GM19193 (cell line): ENCODE data around the gene GID8.

Experiments used
- POLR2A ChIP-seq: IDR thresholded peaks from 4 replicates; pipeline ENCODE4 v1.6.1; 2011; ENCODE audit not compliant: insufficient read depth, insufficient read length; ENCODE audit errors: extremely low read depth

The GID8 gene

DNA sequence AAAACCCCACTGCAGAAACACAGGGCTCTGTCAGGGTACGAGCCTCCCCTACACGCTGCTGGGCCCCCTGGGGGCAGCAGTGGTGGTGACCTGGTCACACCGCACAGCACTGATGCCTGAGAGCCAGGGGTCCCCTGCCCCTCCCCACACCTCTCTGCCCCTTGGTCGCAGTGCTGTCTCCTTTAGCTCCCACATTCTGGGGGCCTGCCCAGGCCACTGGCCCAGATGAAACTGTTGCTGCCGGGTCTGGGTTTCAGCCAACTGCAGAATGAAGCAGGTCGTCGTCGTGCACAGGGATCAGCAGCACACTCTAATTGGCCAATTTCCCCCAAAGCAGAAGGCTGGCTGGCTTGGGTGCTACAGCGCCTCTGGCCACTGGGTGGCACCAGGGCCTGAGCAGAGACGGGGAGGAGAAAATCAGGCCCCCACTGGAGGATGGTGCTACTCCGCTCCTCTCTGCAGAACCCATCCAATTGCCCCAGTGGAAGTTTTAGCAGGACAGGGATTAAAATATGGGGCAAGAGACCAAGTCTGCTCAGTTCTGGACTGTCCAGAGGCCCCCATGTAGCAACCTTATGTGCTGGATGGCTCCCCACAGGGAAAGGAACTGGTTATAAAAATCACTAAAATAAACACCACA lies 37.8 kb upstream of the GID8 start:
- TF ChIP-seq POLR2A, result peak; percentile 13

- no peak for TF ChIP-seq POLR2A
Measured at GRCh38 chr20:62900692-62901584, 37.0 kb upstream of the GID8 start.

GRCh38 chr20:62901891-62902290 lies 36.1 kb upstream of the GID8 start:
- TF ChIP-seq POLR2A, result no peak

- no peak for TF ChIP-seq POLR2A
Measured at GRCh38 chr20:62902926-62903615, 34.9 kb upstream of the GID8 start.

- TF ChIP-seq POLR2A, result no peak
Measured at GRCh38 chr20:62905536-62906117, 32.3 kb upstream of the GID8 start.

- TF ChIP-seq POLR2A, result no peak
Measured at GRCh38 chr20:62906209-62906608, 31.7 kb upstream of the GID8 start.

DNA sequence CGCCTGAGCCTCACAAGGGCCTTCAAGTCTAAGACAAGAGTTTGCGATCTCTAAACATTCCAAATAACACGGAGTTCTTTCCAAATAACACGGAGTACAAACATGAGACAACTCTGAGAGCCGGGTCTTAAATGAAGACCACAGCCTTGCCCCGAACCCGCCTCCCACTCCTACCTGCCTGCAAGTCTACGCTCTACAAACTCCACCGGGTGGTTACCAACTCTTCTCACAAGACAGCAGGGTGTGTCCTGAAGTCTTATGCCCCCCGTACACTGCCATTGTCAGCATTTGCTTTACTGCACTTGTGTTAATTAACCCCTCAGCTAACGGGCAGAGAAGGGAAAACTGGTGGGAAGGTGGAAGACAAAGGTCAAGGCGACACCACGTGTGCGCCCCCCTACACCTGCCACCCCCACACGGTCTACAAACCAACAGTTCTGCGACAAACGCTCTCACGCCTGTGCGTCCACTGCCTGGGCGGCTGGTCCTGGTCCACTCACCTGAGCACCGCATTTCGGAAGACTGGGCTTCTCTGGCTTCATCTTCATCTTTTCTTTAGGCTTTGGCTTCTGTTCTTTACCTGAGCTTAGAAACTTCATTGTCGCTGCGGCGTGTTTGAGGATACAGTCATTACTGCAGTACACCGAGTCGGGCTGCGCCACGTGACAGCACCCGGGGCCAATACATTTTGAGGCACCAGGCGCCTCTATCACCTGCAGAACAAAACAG lies 31.1 kb upstream of the GID8 start:
- TF ChIP-seq POLR2A, result no peak

DNA sequence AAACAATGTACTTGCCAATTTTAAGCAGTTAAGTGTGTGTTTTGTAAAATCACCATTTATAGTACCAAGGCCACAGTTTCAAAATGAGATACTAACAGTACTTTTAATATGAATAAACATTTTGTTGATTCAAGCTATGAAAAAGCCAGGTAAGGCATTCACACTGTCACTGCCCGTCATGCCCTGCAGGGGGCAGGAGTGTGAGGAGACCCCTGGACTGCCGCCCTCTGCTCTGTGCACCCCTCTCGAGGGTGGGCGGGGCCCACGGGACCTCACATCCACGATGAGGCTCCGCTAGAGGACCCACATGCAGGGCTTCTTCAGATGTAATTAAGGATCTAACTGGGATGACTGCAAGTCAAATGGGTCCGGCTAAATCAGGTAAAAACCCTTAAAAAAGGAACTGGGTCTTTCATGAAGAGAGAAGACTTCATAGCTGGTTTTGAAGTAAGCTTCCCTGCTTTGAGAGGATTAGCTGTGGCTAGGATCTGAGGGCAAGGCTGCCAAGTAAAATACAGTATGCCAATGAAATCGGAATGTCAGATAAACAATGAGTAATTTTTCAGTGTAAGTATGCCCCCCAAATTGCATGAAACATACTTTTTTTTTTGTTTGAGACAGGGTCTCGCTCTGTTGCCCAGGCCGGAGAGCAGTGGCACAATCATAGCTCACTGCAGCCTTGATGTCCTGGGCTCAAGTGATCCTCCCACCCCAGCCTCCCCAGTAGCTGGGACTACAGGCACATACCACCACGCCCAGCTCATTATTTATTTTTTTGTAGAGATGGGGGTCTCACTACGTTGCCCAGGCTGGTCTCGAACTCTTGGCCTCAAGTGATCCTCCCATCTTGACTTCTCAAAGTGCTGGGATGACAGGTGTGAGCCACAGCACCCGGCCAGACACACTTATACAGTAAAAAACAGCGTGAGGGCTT lies 30.3 kb upstream of the GID8 start:
- TF ChIP-seq POLR2A, result no peak

- TF ChIP-seq POLR2A, result no peak
Measured at GRCh38 chr20:62908971-62909791, 28.8 kb upstream of the GID8 start.

DNA sequence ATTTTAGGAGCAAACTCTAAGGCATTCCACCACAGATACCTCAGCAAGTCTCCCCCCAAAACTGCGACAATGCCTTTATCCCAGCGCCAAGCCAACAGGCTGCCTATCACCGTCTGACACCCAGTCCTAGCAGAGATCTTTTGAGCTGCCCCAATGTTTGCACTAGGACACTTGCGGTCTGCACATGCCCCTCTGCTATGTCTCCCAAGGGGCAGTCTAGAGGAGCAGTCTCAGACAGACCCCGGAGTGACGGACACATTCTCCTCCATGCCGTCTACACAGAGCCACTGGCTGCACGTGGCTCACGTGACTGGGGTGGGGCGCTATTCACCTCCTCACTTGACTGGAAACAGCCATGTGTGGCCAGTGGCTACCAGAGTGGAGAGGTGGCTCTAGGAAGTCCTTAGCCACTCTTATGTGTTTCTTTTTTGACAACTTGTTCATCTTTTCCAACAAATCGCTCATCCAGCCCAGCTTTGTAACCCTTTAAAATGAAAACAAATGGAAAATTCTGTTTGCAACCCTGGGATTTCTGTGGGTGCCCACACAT lies 27.7 kb upstream of the GID8 start:
- no peak for TF ChIP-seq POLR2A

- TF ChIP-seq POLR2A, result no peak
Measured at GRCh38 chr20:62910777-62911497, 27.0 kb upstream of the GID8 start.
